PC-3 (cell line): ENCODE results near the gene ATXN10.
A peak's percentile ranks its signal among the peaks of the same experiment; 100 is the strongest.

Source experiments
- CTCF ChIP-seq: fragments of 300-600 bp; sonication (generic); conservative IDR thresholded peaks from 2 replicates; pipeline ENCODE4 v1.5.1; 2017; ENCODE audit warnings: antibody characterized with exemption, low read depth, mild to moderate bottlenecking, low read length
- EZH2 ChIP-seq: fragments of 300-600 bp; sonication (generic); IDR thresholded peaks from one replicate; pipeline ENCODE4 v1.6.1; 2017; ENCODE audit warnings: antibody characterized with exemption, mild to moderate bottlenecking, low read length; ENCODE audit not compliant: unreplicated experiment
- EZH2phosphoT487 ChIP-seq: fragments of 300-600 bp; sonication (generic); IDR thresholded peaks from 2 replicates; pipeline ENCODE4 v1.6.1; 2018; ENCODE audit warnings: mild to moderate bottlenecking, antibody characterized with exemption, low read length, borderline replicate concordance

- TF ChIP-seq EZH2, result no peak
- TF ChIP-seq CTCF, result 0 out of 2 replicates have a peak, but pooled peaks have one; percentile 27
- TF ChIP-seq EZH2phosphoT487, result no peak
These were observed 160.5 kb downstream of the ATXN10 start for GRCh38 chr22:45832180-45832579.
